IMR-90 (cell line): ENCODE data around the gene OTOGL. TPM values are rescaled to one million over a fixed set of nuclear protein-coding genes. Genes with fewer than 3 reads are reported as not detected.

Experiments used
- ATAC-seq: fragments of 200-7000 bp; cut with Tn5 transposase; 2 replicates; pipeline ENCODE4 v1.9.1; 2020; ENCODE audit warnings: low read depth, mild to moderate bottlenecking, moderate library complexity
- BruUV-seq: library from RNA; stranded (reverse); fragments of 400-500 nt; replicated peaks from 2 replicates; lab custom pipeline; 2021; lab: Mats Ljungman, UMichigan
- CTCF ChIA-PET: fragments of 300-600 bp; formaldehyde crosslinking; extraction: SDS; loops from one replicate; lab custom pipeline; 2021; ENCODE audit warnings: antibody characterized with exemption; lab: Yijun Ruan, JAX
- POLR2A ChIA-PET: fragments of 300-600 bp; sonication (Branson Sonifier 250); formaldehyde crosslinking; loops from one replicate; lab custom pipeline; 2022; ENCODE audit warnings: antibody characterized with exemption; ENCODE audit not compliant: unreplicated experiment; lab: Charles Lee
- DNase-seq: peaks from one replicate; pipeline ENCODE4 v3.0.0; 2013
- H2AFZ ChIP-seq: replicated peaks from 2 replicates; pipeline ENCODE3; 2013; ENCODE audit warnings: low read length, mild to moderate bottlenecking; ENCODE audit not compliant: poor library complexity
- H2AK5ac ChIP-seq: 2 replicates; pipeline ENCODE4 v1.6.1; 2013; ENCODE audit warnings: low read depth, low read length, inconsistent platforms
- H2AK9ac ChIP-seq: replicated peaks from 2 replicates; pipeline ENCODE3; 2013; ENCODE audit warnings: mild to moderate bottlenecking, low read depth, low read length, moderate library complexity; ENCODE audit not compliant: poor library complexity
- H2BK120ac ChIP-seq: 2 replicates; pipeline ENCODE4 v1.6.1; 2013; ENCODE audit warnings: low read depth, low read length, inconsistent platforms
- H2BK15ac ChIP-seq: 3 replicates; pipeline ENCODE4 v1.6.1; 2013; ENCODE audit warnings: low read depth, low read length, inconsistent platforms
- H2BK20ac ChIP-seq: 2 replicates; pipeline ENCODE4 v1.6.1; 2013; ENCODE audit warnings: low read depth, mild to moderate bottlenecking, inconsistent platforms, low read length, moderate library complexity
- H2BK5ac ChIP-seq: 2 replicates; pipeline ENCODE4 v1.6.1; 2013; ENCODE audit warnings: mild to moderate bottlenecking, low read depth, low read length, inconsistent platforms; ENCODE audit not compliant: poor library complexity, severe bottlenecking
- H3K14ac ChIP-seq: replicated peaks from 2 replicates; pipeline ENCODE4 v1.6.1; 2013; ENCODE audit warnings: low read depth, low read length, inconsistent platforms
- H3K18ac ChIP-seq: 2 replicates; pipeline ENCODE4 v1.6.1; 2013; ENCODE audit warnings: low read depth, low read length, control low read depth
- H3K23ac ChIP-seq: 2 replicates; pipeline ENCODE4 v1.6.1; 2013; ENCODE audit warnings: low read depth, low read length, inconsistent platforms
- H3K27ac ChIP-seq: 2 replicates; pipeline ENCODE4 v1.5.1; 2013; ENCODE audit warnings: mild to moderate bottlenecking, control low read depth, low read length; ENCODE audit not compliant: insufficient read depth
- H3K27me3 ChIP-seq: 2 replicates; pipeline ENCODE4 v1.6.1; 2013; ENCODE audit warnings: low read length; ENCODE audit not compliant: control insufficient read depth, insufficient read depth
- H3K36me3 ChIP-seq: 2 replicates; pipeline ENCODE4 v1.6.1; 2013; ENCODE audit warnings: low read length, mixed read lengths; ENCODE audit not compliant: control insufficient read depth, insufficient read depth
- H3K4ac ChIP-seq: 2 replicates; pipeline ENCODE4 v1.6.1; 2013; ENCODE audit warnings: low read depth, low read length, inconsistent platforms
- H3K4me1 ChIP-seq: 2 replicates; pipeline ENCODE4 v1.6.1; 2013; ENCODE audit warnings: low read length, mixed read lengths; ENCODE audit not compliant: control insufficient read depth, insufficient read depth
- H3K4me2 ChIP-seq: 2 replicates; pipeline ENCODE4 v1.6.1; 2013; ENCODE audit warnings: low read depth, mild to moderate bottlenecking, control low read depth, low read length, moderate library complexity
- H3K4me3 ChIP-seq: 2 replicates; pipeline ENCODE4 v1.5.1; 2013; ENCODE audit warnings: low read depth, mild to moderate bottlenecking, control low read depth, low read length, moderate library complexity; ENCODE audit not compliant: insufficient read depth
- H3K56ac ChIP-seq: 2 replicates; pipeline ENCODE4 v1.6.1; 2013; ENCODE audit warnings: low read length, inconsistent platforms; ENCODE audit not compliant: insufficient read depth; ENCODE audit errors: extremely low read depth
- H3K79me1 ChIP-seq, 2 experiments: 2 replicates each; pipeline ENCODE4 v1.6.1; 2013; ENCODE audit warnings: low read length in 2 of 2, inconsistent platforms in 1 of 2, low read depth in 1 of 2
- H3K9ac ChIP-seq: 2 replicates; pipeline ENCODE4 v1.6.1; 2013; ENCODE audit warnings: low read depth, low read length, control low read depth
- H3K9me1 ChIP-seq: 2 replicates; pipeline ENCODE4 v1.6.1; 2013; ENCODE audit warnings: low read length, inconsistent platforms; ENCODE audit not compliant: insufficient read depth
- H3K9me3 ChIP-seq: 2 replicates; pipeline ENCODE4 v1.6.1; 2013; ENCODE audit warnings: low read length; ENCODE audit not compliant: control insufficient read depth, insufficient read depth
- H4K20me1 ChIP-seq: 2 replicates; pipeline ENCODE4 v1.6.1; 2013; ENCODE audit warnings: low read length, inconsistent platforms; ENCODE audit not compliant: insufficient read depth
- H4K5ac ChIP-seq: 2 replicates; pipeline ENCODE4 v1.6.1; 2013; ENCODE audit warnings: mild to moderate bottlenecking, low read depth, low read length, control low read depth
- H4K8ac ChIP-seq, 2 experiments: 2 replicates each; pipeline ENCODE4 v1.6.1; 2013; ENCODE audit warnings: low read depth in 2 of 2, low read length in 2 of 2, control low read depth in 1 of 2, inconsistent platforms in 1 of 2
- H4K91ac ChIP-seq: 2 replicates; pipeline ENCODE4 v1.6.1; 2013; ENCODE audit warnings: low read depth, low read length, inconsistent platforms; ENCODE audit not compliant: insufficient read depth
- BHLHE40 ChIP-seq: fragments of 150-350 bp; IDR thresholded peaks from 2 replicates; pipeline ENCODE4 v1.6.1; 2016; ENCODE audit warnings: mild to moderate bottlenecking, low read depth, low read length
- CHD1 ChIP-seq: IDR thresholded peaks from 2 replicates; pipeline ENCODE4 v1.6.1; 2012; ENCODE audit warnings: low read depth, low read length, improper control_type of control experiment
- ELK1 ChIP-seq: fragments of 150-350 bp; IDR thresholded peaks from 2 replicates; pipeline ENCODE4 v1.6.1; 2016; ENCODE audit warnings: low read depth, mild to moderate bottlenecking, low read length, moderate library complexity, borderline replicate concordance
- FOS ChIP-seq: fragments of 150-350 bp; IDR thresholded peaks from 2 replicates; pipeline ENCODE4 v1.6.1; 2016; ENCODE audit warnings: low read depth, low read length
- MAZ ChIP-seq: IDR thresholded peaks from 2 replicates; pipeline ENCODE4 v1.6.1; 2012; ENCODE audit warnings: low read depth, mild to moderate bottlenecking, low read length, improper control_type of control experiment, moderate library complexity, borderline replicate concordance
- RFX5 ChIP-seq: IDR thresholded peaks from 2 replicates; pipeline ENCODE4 v1.8.0; 2012; ENCODE audit warnings: low read depth, mild to moderate bottlenecking, low read length, moderate library complexity
- SMC3 ChIP-seq: fragments of 150-350 bp; IDR thresholded peaks from 2 replicates; pipeline ENCODE4 v1.6.1; 2016; ENCODE audit warnings: low read depth, mild to moderate bottlenecking, antibody characterized with exemption, low read length, moderate library complexity
- WGBS, 2 experiments: methylation state at CpG; one replicate each; pipeline versions ENCODE4 v1.1.5 to v1.1.7; 2013; ENCODE audit warnings: missing lambda C conversion rate in 2 of 2; ENCODE audit not compliant: insufficient read length in 1 of 2; ENCODE audit errors: extremely low coverage in 2 of 2; 5-methylcytosine and 5-hydroxymethylcytosine counted together
- dilution Hi-C: fragments of 300-500 bp; cut with HindIII; formaldehyde crosslinking; loops from one replicate; pipeline ENCODE4 v1.14.3; 2018; ENCODE audit warnings: low sequenced_read_pairs; ENCODE audit not compliant: unreplicated experiment
- in situ Hi-C: fragments of 300-500 bp; cut with MboI; formaldehyde crosslinking; loops from 3 replicates; pipeline ENCODE4 v1.14.3; 2019; ENCODE audit warnings: low sequenced_read_pairs, inconsistent platforms, mixed read lengths
- intact Hi-C: fragments of 100-400 bp; cut with micrococcal nuclease; formaldehyde crosslinking; loops from 2 replicates; pipeline ENCODE4 v1.10.0; 2022
- polyA plus RNA-seq, 3 experiments: library from polyadenylated mRNA; depleted of rRNA; stranded (reverse); fragments of >200 nt; gene quantifications; 2 replicates each; pipeline ENCODE4 v1.2.3, GENCODE V29; 2012; ENCODE audit warnings: low replicate concordance in 1 of 3
- total RNA-seq: library from RNA; depleted of rRNA; stranded (reverse); fragments of >200 nt; gene quantifications from 2 replicates; pipeline ENCODE4 v1.2.3, GENCODE V29; 2012

The OTOGL gene
- total and polyA plus RNA-seq, 2 of the 4 experiments (the other 2 are of a cell fraction), result 0.10 to 0.18 TPM

- no peak overlapping the region for H2BK120ac ChIP-seq
- H4K91ac ChIP-seq, result no peak overlapping the region
- no peak for DNase-seq
- no peaks in the 10 kb centered on the region for H3K36me3 ChIP-seq
- no peaks in the 10 kb centered on the region for H3K4me1 ChIP-seq
- no peak overlapping the region for H3K14ac ChIP-seq
- H2BK5ac ChIP-seq, result no peak overlapping the region
- no peak overlapping the region for H3K23ac ChIP-seq
- no peak overlapping the region for H3K4me3 ChIP-seq
- CTCF ChIA-PET, result no interaction called here
- H3K4ac ChIP-seq, result no peak overlapping the region
- H2AK5ac ChIP-seq, result no peak overlapping the region
- no peak overlapping the region for H2AFZ ChIP-seq
- H4K5ac ChIP-seq, result no peak overlapping the region; the same call in 1 of the 2 replicates
- H3K9me1 ChIP-seq, result no peaks in the 10 kb centered on the region
- H4K8ac ChIP-seq, result no peak overlapping the region
- H3K27ac ChIP-seq, result no peak overlapping the region
- no peaks in the 10 kb centered on the region for H3K79me1 ChIP-seq
- H2BK20ac ChIP-seq, result no peak overlapping the region
- no peak overlapping the region for H3K18ac ChIP-seq
- TF ChIP-seq FOS (no peak), BHLHE40 (no peak), SMC3 (no peak), MAZ (no peak), CHD1 (no peak), RFX5 (no peak), ELK1 (no peak)
- dilution Hi-C loops (no loop called here), in situ Hi-C loops (loop anchor here (10.0 to 25.0 kb wide), 4 partner anchors 189 to 847 kb away; no protein-coding TSS in a partner anchor), intact Hi-C loops (loop anchor here (10.0 kb wide), 1 partner anchor 861 kb away; no protein-coding TSS in a partner anchor)
- H3K9ac ChIP-seq, result no peak overlapping the region
- no peaks in the 10 kb centered on the region for H3K27me3 ChIP-seq
- H4K20me1 ChIP-seq, result no peaks in the 10 kb centered on the region
- H2AK9ac ChIP-seq, result no peak overlapping the region
- no CpG with 5 or more reads among the region's 1 CpG for WGBS, 2 experiments
- ATAC-seq, result no peak
- H2BK15ac ChIP-seq, result no peak overlapping the region
- H3K9me3 ChIP-seq, result no peaks in the 10 kb centered on the region
- POLR2A ChIA-PET, result no interaction called here
- H3K4me2 ChIP-seq, result no peak overlapping the region
- no TSS peak for BruUV-seq
- H3K56ac ChIP-seq, result no peak overlapping the region
Measured at GRCh38 chr12:80415466-80415865, 316.1 kb downstream of the OTOGL start.
